Left renal pelvis (tissue), 4 donors: ENCODE results near the gene TUBB4B. TPM values are rescaled to one million over a fixed set of nuclear protein-coding genes. Genes with fewer than 3 reads are reported as not detected.

ENCODE experiments used
- DNase-seq, 4 donors: peaks; one replicate each; pipeline ENCODE4 v3.0.0-alpha.2; 2013; ENCODE audit warnings: low read depth in 4 of 4, low spot score in 3 of 4
- polyA plus RNA-seq, 4 donors: library from polyadenylated mRNA; unstranded; fragments of 120-200 nt; gene quantifications; one replicate each; pipeline ENCODE4 v1.2.1, GENCODE V29; 2013; ENCODE audit not compliant: insufficient read length in 4 of 4

The TUBB4B gene
- polyA plus RNA-seq, 4 donors, result 149 to 396 (median 315) TPM

GRCh38 chr9:137280474-137281344 lies 39.6 kb downstream of the TUBB4B start:
- no peak for DNase-seq

- DNase-seq, result no peak
These were observed 40.4 kb downstream of the TUBB4B start for GRCh38 chr9:137281345-137282116.

- no peak for DNase-seq
These were observed 45.9 kb downstream of the TUBB4B start for GRCh38 chr9:137286975-137287383.

- DNase-seq, result no peak
These were observed 52.0 kb downstream of the TUBB4B start for GRCh38 chr9:137293094-137293481.

Other genes with a start within 250 kb of the TUBB4B start
- gene PAXX, start 248.9 kb upstream of the TUBB4B start, polyA plus RNA-seq, result 10 to 100 TPM; 22.4 to 46.5 (median 28.3) TPM
- 1 to 10 TPM in 1 of 4 donors, under 1 TPM in 3; 0.34 to 1.4 (median 0.57) TPM for gene CLIC3, start 244.7 kb upstream of the TUBB4B start, polyA plus RNA-seq
- gene ABCA2, start 213.1 kb upstream of the TUBB4B start, polyA plus RNA-seq, result 10 to 100 TPM; 18.7 to 52.8 (median 39.7) TPM
- gene FUT7, start 209.2 kb upstream of the TUBB4B start, polyA plus RNA-seq, result not detected
- gene NPDC1, start 195.1 kb upstream of the TUBB4B start, polyA plus RNA-seq, result 10 to 100 TPM; 20.4 to 48.7 (median 36.8) TPM
- gene ENTPD2, start 187.2 kb upstream of the TUBB4B start, polyA plus RNA-seq, result 1 to 10 TPM; 3.2 to 7.5 (median 5.8) TPM
- 1 to 10 TPM; 4.5 to 8.3 (median 5.7) TPM for gene SAPCD2, start 170.7 kb upstream of the TUBB4B start, polyA plus RNA-seq
- 1 to 10 TPM; 1.6 to 6.6 (median 4.9) TPM for gene UAP1L1, start 163.8 kb upstream of the TUBB4B start, polyA plus RNA-seq
- 10 to 100 TPM; 48.7 to 73.8 (median 52.6) TPM for gene MAN1B1, start 154.3 kb upstream of the TUBB4B start, polyA plus RNA-seq
- 10 to 100 TPM; 11.1 to 34.8 (median 17.9) TPM for gene DPP7, start 126.6 kb upstream of the TUBB4B start, polyA plus RNA-seq
- gene GRIN1, start 102.1 kb upstream of the TUBB4B start, polyA plus RNA-seq, result under 1 TPM in 1 of 4 donors, not detected in 3; 0.20 TPM
- not detected for gene LRRC26, start 71.2 kb upstream of the TUBB4B start, polyA plus RNA-seq
- not detected for gene TMEM210, start 69.2 kb upstream of the TUBB4B start, polyA plus RNA-seq
- gene ANAPC2, start 52.7 kb upstream of the TUBB4B start, polyA plus RNA-seq, result 10 to 100 TPM; 32.7 to 54.9 (median 41.4) TPM
- 10 to 100 TPM; 35.6 to 63.6 (median 43.0) TPM for gene SSNA1, start 52.6 kb upstream of the TUBB4B start, polyA plus RNA-seq
- 10 to 100 TPM in 3 of 4 donors, 1 to 10 TPM in 1; 8.3 to 19.6 (median 11.5) TPM for gene TPRN, start 40.5 kb upstream of the TUBB4B start, polyA plus RNA-seq
- gene TMEM203, start 35.6 kb upstream of the TUBB4B start, polyA plus RNA-seq, result 10 to 100 TPM; 39.3 to 46.6 (median 44.9) TPM
- gene NDOR1, start 35.6 kb upstream of the TUBB4B start, polyA plus RNA-seq, result 10 to 100 TPM in 2 of 4 donors, 1 to 10 TPM in 2; 8.8 to 18.8 (median 9.6) TPM
- gene RNF208, start 19.0 kb upstream of the TUBB4B start, polyA plus RNA-seq, result 10 to 100 TPM in 1 of 4 donors, 1 to 10 TPM in 3; 3.2 to 15.3 (median 8.1) TPM
- gene CYSRT1, start 16.1 kb upstream of the TUBB4B start, polyA plus RNA-seq, result 10 to 100 TPM in 2 of 4 donors, 1 to 10 TPM in 1, under 1 TPM in 1; 0.78 to 16.4 (median 7.9) TPM
- gene RNF224, start 13.8 kb upstream of the TUBB4B start, polyA plus RNA-seq, result 10 to 100 TPM in 2 of 4 donors, 1 to 10 TPM in 1, under 1 TPM in 1; 0.41 to 15.5 (median 7.7) TPM
- 10 to 100 TPM in 1 of 4 donors, 1 to 10 TPM in 2, under 1 TPM in 1; 0.37 to 13.7 (median 5.2) TPM for gene SLC34A3, start 10.4 kb upstream of the TUBB4B start, polyA plus RNA-seq
- gene STPG3, start 10.0 kb downstream of the TUBB4B start, polyA plus RNA-seq, result 1 to 10 TPM in 3 of 4 donors, under 1 TPM in 1; 0.57 to 4.8 (median 1.7) TPM
- 10 to 100 TPM; 44.5 to 56.7 (median 50.4) TPM for gene NELFB, start 14.0 kb downstream of the TUBB4B start, polyA plus RNA-seq
- gene TOR4A, start 36.4 kb downstream of the TUBB4B start, polyA plus RNA-seq, result 1 to 10 TPM; 3.0 to 5.8 (median 4.9) TPM
- 1 to 10 TPM; 2.8 to 7.6 (median 6.7) TPM for gene NRARP, start 61.0 kb downstream of the TUBB4B start, polyA plus RNA-seq
- gene EXD3, start 181.9 kb downstream of the TUBB4B start, polyA plus RNA-seq, result 10 to 100 TPM in 2 of 4 donors, 1 to 10 TPM in 2; 8.4 to 26.9 (median 11.4) TPM
- 10 to 100 TPM in 1 of 4 donors, 1 to 10 TPM in 3; 2.5 to 10.9 (median 4.3) TPM for gene NOXA1, start 182.1 kb downstream of the TUBB4B start, polyA plus RNA-seq
- under 1 TPM; 0.20 to 0.70 (median 0.32) TPM for gene ENTPD8, start 200.1 kb downstream of the TUBB4B start, polyA plus RNA-seq
- gene NSMF, start 218.0 kb downstream of the TUBB4B start, polyA plus RNA-seq, result 10 to 100 TPM; 40.4 to 51.3 (median 46.4) TPM